ENCODE data around the gene PILRA. TPM values are rescaled to one million over a fixed set of nuclear protein-coding genes. Genes with fewer than 3 reads are reported as not detected.

PILRA gene
- total RNA-seq, 1 experiment from 2014 or later = 1.8 TPM

- TF ChIP-seq, protein P1, sequence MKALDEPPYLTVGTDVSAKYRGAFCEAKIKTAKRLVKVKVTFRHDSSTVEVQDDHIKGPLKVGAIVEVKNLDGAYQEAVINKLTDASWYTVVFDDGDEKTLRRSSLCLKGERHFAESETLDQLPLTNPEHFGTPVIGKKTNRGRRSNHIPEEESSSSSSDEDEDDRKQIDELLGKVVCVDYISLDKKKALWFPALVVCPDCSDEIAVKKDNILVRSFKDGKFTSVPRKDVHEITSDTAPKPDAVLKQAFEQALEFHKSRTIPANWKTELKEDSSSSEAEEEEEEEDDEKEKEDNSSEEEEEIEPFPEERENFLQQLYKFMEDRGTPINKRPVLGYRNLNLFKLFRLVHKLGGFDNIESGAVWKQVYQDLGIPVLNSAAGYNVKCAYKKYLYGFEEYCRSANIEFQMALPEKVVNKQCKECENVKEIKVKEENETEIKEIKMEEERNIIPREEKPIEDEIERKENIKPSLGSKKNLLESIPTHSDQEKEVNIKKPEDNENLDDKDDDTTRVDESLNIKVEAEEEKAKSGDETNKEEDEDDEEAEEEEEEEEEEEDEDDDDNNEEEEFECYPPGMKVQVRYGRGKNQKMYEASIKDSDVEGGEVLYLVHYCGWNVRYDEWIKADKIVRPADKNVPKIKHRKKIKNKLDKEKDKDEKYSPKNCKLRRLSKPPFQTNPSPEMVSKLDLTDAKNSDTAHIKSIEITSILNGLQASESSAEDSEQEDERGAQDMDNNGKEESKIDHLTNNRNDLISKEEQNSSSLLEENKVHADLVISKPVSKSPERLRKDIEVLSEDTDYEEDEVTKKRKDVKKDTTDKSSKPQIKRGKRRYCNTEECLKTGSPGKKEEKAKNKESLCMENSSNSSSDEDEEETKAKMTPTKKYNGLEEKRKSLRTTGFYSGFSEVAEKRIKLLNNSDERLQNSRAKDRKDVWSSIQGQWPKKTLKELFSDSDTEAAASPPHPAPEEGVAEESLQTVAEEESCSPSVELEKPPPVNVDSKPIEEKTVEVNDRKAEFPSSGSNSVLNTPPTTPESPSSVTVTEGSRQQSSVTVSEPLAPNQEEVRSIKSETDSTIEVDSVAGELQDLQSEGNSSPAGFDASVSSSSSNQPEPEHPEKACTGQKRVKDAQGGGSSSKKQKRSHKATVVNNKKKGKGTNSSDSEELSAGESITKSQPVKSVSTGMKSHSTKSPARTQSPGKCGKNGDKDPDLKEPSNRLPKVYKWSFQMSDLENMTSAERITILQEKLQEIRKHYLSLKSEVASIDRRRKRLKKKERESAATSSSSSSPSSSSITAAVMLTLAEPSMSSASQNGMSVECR (CRISPR knock-in tag; IDR thresholded peaks at IDR 0.05; ENCODE audit: borderline replicate concordance) = 0 out of 2 replicates have a peak, but pooled peaks have one; percentile 29
- no peak; the same call in 1 of the 2 replicates for TF ChIP-seq CREM (CRISPR knock-in tag; IDR thresholded peaks at IDR 0.05)
- TF ChIP-seq ELF4 (CRISPR knock-in tag; IDR thresholded peaks at IDR 0.05; ENCODE audit: low read depth) = no peak
- TF ChIP-seq TCF7 (CRISPR knock-in tag; IDR thresholded peaks at IDR 0.05; ENCODE audit: low read depth) = no peak
- no peak for TF ChIP-seq GTF2I (CRISPR knock-in tag; conservative IDR thresholded peaks at IDR 0.05)
- no peak for TF ChIP-seq AFF4 (CRISPR knock-in tag; IDR thresholded peaks at IDR 0.05; ENCODE audit: borderline replicate concordance)
- no peak for TF ChIP-seq ZBTB21 (CRISPR knock-in tag; IDR thresholded peaks at IDR 0.05; ENCODE audit: borderline replicate concordance)
- no peak for TF ChIP-seq OVOL2 (CRISPR knock-in tag; IDR thresholded peaks at IDR 0.05; ENCODE audit: borderline replicate concordance)
- TF ChIP-seq KAT7 (CRISPR knock-in tag; IDR thresholded peaks at IDR 0.05; ENCODE audit: borderline replicate concordance) = 0 out of 2 replicates have a peak, but pooled peaks have one; percentile 46
- no peak for TF ChIP-seq NFYB (CRISPR knock-in tag; conservative IDR thresholded peaks at IDR 0.05; ENCODE audit: low read depth)
- no peak; the same call in 1 of the 2 replicates for TF ChIP-seq CBFB (CRISPR knock-in tag; IDR thresholded peaks at IDR 0.05; ENCODE audit: low read depth)
- TF ChIP-seq ESRRA (CRISPR knock-in tag; IDR thresholded peaks at IDR 0.05; ENCODE audit: borderline replicate concordance) = no peak
- peak; percentile 72; the same call in 1 of the 2 replicates for TF ChIP-seq SMAD3 (CRISPR knock-in tag; IDR thresholded peaks at IDR 0.05; ENCODE audit: borderline replicate concordance)
- TF ChIP-seq ZNF138 (CRISPR knock-in tag; conservative IDR thresholded peaks at IDR 0.05) = no peak
- TF ChIP-seq FOXP1 (CRISPR knock-in tag; IDR thresholded peaks at IDR 0.05; ENCODE audit: borderline replicate concordance) = no peak; the same call in 1 of the 2 replicates
- no peak for TF ChIP-seq ZNF281 (CRISPR knock-in tag; IDR thresholded peaks at IDR 0.05)
- no peak for TF ChIP-seq TEAD4 (CRISPR knock-in tag; IDR thresholded peaks at IDR 0.05)
- TF ChIP-seq ZNF317 (CRISPR knock-in tag; IDR thresholded peaks at IDR 0.05; ENCODE audit: borderline replicate concordance, low read depth) = no peak
- peak; percentile 68; the same call in 1 of the 2 replicates for TF ChIP-seq ZNF219 (CRISPR knock-in tag; IDR thresholded peaks at IDR 0.05; ENCODE audit: borderline replicate concordance)
- no peak for TF ChIP-seq MXD4 (CRISPR knock-in tag; IDR thresholded peaks at IDR 0.05; ENCODE audit: borderline replicate concordance)
- no peak for TF ChIP-seq CDX4 (CRISPR knock-in tag; IDR thresholded peaks at IDR 0.05; ENCODE audit: borderline replicate concordance)
- TF ChIP-seq, protein P2, sequence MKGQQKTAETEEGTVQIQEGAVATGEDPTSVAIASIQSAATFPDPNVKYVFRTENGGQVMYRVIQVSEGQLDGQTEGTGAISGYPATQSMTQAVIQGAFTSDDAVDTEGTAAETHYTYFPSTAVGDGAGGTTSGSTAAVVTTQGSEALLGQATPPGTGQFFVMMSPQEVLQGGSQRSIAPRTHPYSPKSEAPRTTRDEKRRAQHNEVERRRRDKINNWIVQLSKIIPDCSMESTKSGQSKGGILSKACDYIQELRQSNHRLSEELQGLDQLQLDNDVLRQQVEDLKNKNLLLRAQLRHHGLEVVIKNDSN (CRISPR knock-in tag; IDR thresholded peaks at IDR 0.05) = no peak
- TF ChIP-seq FOXK1 (CRISPR knock-in tag; IDR thresholded peaks at IDR 0.05) = peak; percentile 32; the same call in 1 of the 2 replicates
Measured at GRCh38 chr7:100429637-100430492, 56.6 kb downstream of the PILRA start, which contains the start of gene MEPCE (continued).

All from WTC11 (cell line).